Mesodermal cell (in vitro differentiated cells): Measurements from ENCODE around the gene MARK3.

Experiments
- H3K27ac ChIP-seq: 2 replicates; pipeline ENCODE4 v1.7.0; 2013; ENCODE audit warnings: mild to moderate bottlenecking, low read depth, low read length, moderate library complexity; ENCODE audit not compliant: severe bottlenecking
- H3K36me3 ChIP-seq: 2 replicates; pipeline ENCODE4 v1.7.1; 2013; ENCODE audit warnings: mild to moderate bottlenecking, low read length, moderate library complexity; ENCODE audit not compliant: control insufficient read depth, insufficient read depth
- H3K4me1 ChIP-seq: one replicate; pipeline ENCODE4 v1.7.1; 2013; ENCODE audit warnings: mild to moderate bottlenecking, low read length; ENCODE audit not compliant: insufficient read depth, control insufficient read depth, poor library complexity, severe bottlenecking
- H3K4me3 ChIP-seq: 2 replicates; pipeline ENCODE4 v1.7.0; 2013; ENCODE audit warnings: low read length, control low read depth, mild to moderate bottlenecking; ENCODE audit not compliant: insufficient read depth, poor library complexity, severe bottlenecking; ENCODE audit errors: extremely low read depth
- H3K9me3 ChIP-seq: 2 replicates; pipeline ENCODE4 v1.7.1; 2013; ENCODE audit warnings: mild to moderate bottlenecking, low read length, moderate library complexity; ENCODE audit not compliant: control insufficient read depth
- WGBS, 2 experiments: methylation state at CpG; one replicate each; pipeline ENCODE4 v1.1.5; 2013; ENCODE audit warnings: missing lambda C conversion rate in 2 of 2; ENCODE audit not compliant: insufficient coverage in 2 of 2; 5-methylcytosine and 5-hydroxymethylcytosine counted together

Gene MARK3

GRCh38 chr14:103541709-103542604 lies 156.7 kb downstream of the MARK3 start:
- Histone ChIP-seq H3K4me1 (peaks cover 31% of the 10 kb centered on the region), H3K9me3 (no peaks in the 10 kb centered on the region), H3K36me3 (no peaks in the 10 kb centered on the region), H3K4me3 (no peak overlapping the region), H3K27ac (peak overlapping the region; percentile 79)
- WGBS, 2 experiments = 71 to 76% methylated on average over 28 to 31 of the region's 33 CpGs

GRCh38 chr14:103542605-103543088 lies 157.4 kb downstream of the MARK3 start:
- H3K36me3 ChIP-seq = no peaks in the 10 kb centered on the region
- no peak overlapping the region for H3K4me3 ChIP-seq
- H3K27ac ChIP-seq = peak overlapping the region; percentile 79
- 17 to 21% methylated on average over 11 to 13 of the region's 18 CpGs for WGBS, 2 experiments
- peaks cover 31% of the 10 kb centered on the region for H3K4me1 ChIP-seq
- H3K9me3 ChIP-seq = no peaks in the 10 kb centered on the region

GRCh38 chr14:103543140-103543539 lies 157.9 kb downstream of the MARK3 start:
- 80 to 90% methylated on average over 6 to 9 of the region's 10 CpGs for whole genome bisulfite sequencing, 2 experiments
- no peak overlapping the region for H3K4me3 ChIP-seq
- peaks cover 31% of the 10 kb centered on the region for H3K4me1 ChIP-seq
- H3K9me3 ChIP-seq = no peaks in the 10 kb centered on the region
- peak overlapping the region; percentile 79 for H3K27ac ChIP-seq
- H3K36me3 ChIP-seq = no peaks in the 10 kb centered on the region

GRCh38 chr14:103543721-103544387 lies 158.6 kb downstream of the MARK3 start:
- Histone ChIP-seq H3K4me3 (no peak overlapping the region), H3K9me3 (no peaks in the 10 kb centered on the region), H3K4me1 (peaks cover 31% of the 10 kb centered on the region), H3K36me3 (no peaks in the 10 kb centered on the region), H3K27ac (peak overlapping the region; percentile 79)
- 86 to 92% methylated on average over 14 of the region's 19 CpGs for WGBS, 2 experiments

GRCh38 chr14:103544388-103545218 lies 159.4 kb downstream of the MARK3 start:
- Histone ChIP-seq H3K9me3 (no peaks in the 10 kb centered on the region), H3K27ac (no peak overlapping the region), H3K4me3 (no peak overlapping the region), H3K4me1 (peaks cover 31% of the 10 kb centered on the region), H3K36me3 (no peaks in the 10 kb centered on the region)
- WGBS, 2 experiments = 89% methylated on average over 32 to 34 of the region's 35 CpGs

- H3K9me3 ChIP-seq = no peaks in the 10 kb centered on the region
- H3K4me1 ChIP-seq = peaks cover 26% of the 10 kb centered on the region
- H3K27ac ChIP-seq = no peak overlapping the region
- WGBS, 2 experiments = 85 to 91% methylated on average over 24 to 25 of the region's 29 CpGs
- H3K36me3 ChIP-seq = no peaks in the 10 kb centered on the region
- H3K4me3 ChIP-seq = no peak overlapping the region
Measured at GRCh38 chr14:103545219-103545914, 160.2 kb downstream of the MARK3 start.

GRCh38 chr14:103545915-103546651 lies 160.9 kb downstream of the MARK3 start:
- H3K9me3 ChIP-seq = no peaks in the 10 kb centered on the region
- no peak overlapping the region for H3K4me3 ChIP-seq
- WGBS, 2 experiments = 88 to 90% methylated on average over 21 to 27 of the region's 27 CpGs
- peaks cover 19% of the 10 kb centered on the region for H3K4me1 ChIP-seq
- no peaks in the 10 kb centered on the region for H3K36me3 ChIP-seq
- no peak overlapping the region for H3K27ac ChIP-seq

- H3K4me3 ChIP-seq = no peak overlapping the region
- H3K4me1 ChIP-seq = peaks cover 15% of the 10 kb centered on the region
- H3K9me3 ChIP-seq = no peaks in the 10 kb centered on the region
- WGBS, 2 experiments = 27 to 32% methylated on average over 15 to 21 of the region's 21 CpGs
- H3K36me3 ChIP-seq = no peaks in the 10 kb centered on the region
- H3K27ac ChIP-seq = no peak overlapping the region
Measured at GRCh38 chr14:103546652-103547454, 161.6 kb downstream of the MARK3 start.

- Histone ChIP-seq H3K4me3 (no peak overlapping the region), H3K27ac (no peak overlapping the region), H3K9me3 (no peaks in the 10 kb centered on the region), H3K36me3 (no peaks in the 10 kb centered on the region), H3K4me1 (peaks cover 15% of the 10 kb centered on the region)
- 93 to 95% methylated on average over 10 of the region's 11 CpGs for WGBS, 2 experiments
Measured at GRCh38 chr14:103547455-103547940, 162.3 kb downstream of the MARK3 start.
